Stimulated activated CD4-positive, alpha-beta T cell treated with anti-CD3 and anti-CD28 coated beads, Interleukin-1b, Interleukin-23, amount 100 ng/mL, for 1 hour (primary cell): ENCODE data around the gene LRRC51.
A peak's percentile ranks its signal among the peaks of the same experiment; 100 is the strongest.

Experiments used
- DNase-seq, 2 donors: peaks; one replicate each; pipeline ENCODE4 v3.0.0-alpha.2; 2020; ENCODE audit warnings: low read depth in 2 of 2

LRRC51 gene

GRCh38 chr11:72069787-72070251, 10.8 kb upstream of the LRRC51 start:
- no peak for DNase-seq

GRCh38 chr11:72070491-72070890, 10.2 kb upstream of the LRRC51 start:
- DNase-seq: no peak

- DNase-seq: no peak
Observed at GRCh38 chr11:72072348-72072747, 8.3 kb upstream of the LRRC51 start.

- DNase-seq: no peak
Observed at GRCh38 chr11:72075109-72075508, 5.5 kb upstream of the LRRC51 start.

- no peak for DNase-seq
Observed at GRCh38 chr11:72075756-72076155, 4.9 kb upstream of the LRRC51 start.

- no peak for DNase-seq
Observed at GRCh38 chr11:72078477-72078876, 2.2 kb upstream of the LRRC51 start.

- no peak for DNase-seq
Observed at GRCh38 chr11:72079819-72080325, 778 bp upstream of the LRRC51 start.

- DNase-seq: no peak
Observed at GRCh38 chr11:72081184-72081644, 564 bp downstream of the LRRC51 start.

- DNase-seq: no peak
Observed at GRCh38 chr11:72081821-72082453, 1.3 kb downstream of the LRRC51 start.

GRCh38 chr11:72083414-72083813, 2.8 kb downstream of the LRRC51 start:
- DNase-seq: no peak

GRCh38 chr11:72084076-72084475, 3.4 kb downstream of the LRRC51 start:
- no peak for DNase-seq

GRCh38 chr11:72084965-72085364, 4.3 kb downstream of the LRRC51 start:
- no peak for DNase-seq

- DNase-seq: no peak
Observed at GRCh38 chr11:72085621-72086351, 5.1 kb downstream of the LRRC51 start.

GRCh38 chr11:72088076-72088808, 7.6 kb downstream of the LRRC51 start:
- DNase-seq: no peak

GRCh38 chr11:72091292-72091691, 10.6 kb downstream of the LRRC51 start:
- DNase-seq: peak; percentile 39 to 48

- DNase-seq: no peak
Observed at GRCh38 chr11:72098741-72099140, 18.1 kb downstream of the LRRC51 start.

GRCh38 chr11:72100009-72100408, 19.4 kb downstream of the LRRC51 start:
- DNase-seq: no peak

- DNase-seq: no peak
Observed at GRCh38 chr11:72100462-72100861, 19.8 kb downstream of the LRRC51 start.

- no peak for DNase-seq
Observed at GRCh38 chr11:72102162-72102561, 21.5 kb downstream of the LRRC51 start.

- no peak for DNase-seq
Observed at GRCh38 chr11:72102631-72102945, 21.9 kb downstream of the LRRC51 start.

- DNase-seq: peak; percentile 89 to 92
Observed at GRCh38 chr11:72102946-72103753, 22.5 kb downstream of the LRRC51 start, which contains the start of gene LAMTOR1. Gene LAMTOR1 (minus strand): TSS chr11:72103297. CDS start chr11:72103224, 73 bp downstream.

GRCh38 chr11:72103754-72104167, 23.1 kb downstream of the LRRC51 start:
- DNase-seq: no peak
